GM19239 (cell line): Measurements from ENCODE around the gene EFHD1.
"Not testable (repeated sequence)": the region's sequence is repeated elsewhere in the genome, so short reads cannot be mapped to it uniquely, and the experiment has no call there.

Experiments
- DNase-seq: peaks from one replicate; pipeline ENCODE4 v3.0.0; 2011; ENCODE audit warnings: low spot score; ENCODE audit not compliant: insufficient read length
- FAIRE-seq: peaks from 2 replicates; lab custom pipeline; 2011; peaks lifted over from hg19 to GRCh38; lab: Jason Lieb, UNC

The EFHD1 gene

DNA sequence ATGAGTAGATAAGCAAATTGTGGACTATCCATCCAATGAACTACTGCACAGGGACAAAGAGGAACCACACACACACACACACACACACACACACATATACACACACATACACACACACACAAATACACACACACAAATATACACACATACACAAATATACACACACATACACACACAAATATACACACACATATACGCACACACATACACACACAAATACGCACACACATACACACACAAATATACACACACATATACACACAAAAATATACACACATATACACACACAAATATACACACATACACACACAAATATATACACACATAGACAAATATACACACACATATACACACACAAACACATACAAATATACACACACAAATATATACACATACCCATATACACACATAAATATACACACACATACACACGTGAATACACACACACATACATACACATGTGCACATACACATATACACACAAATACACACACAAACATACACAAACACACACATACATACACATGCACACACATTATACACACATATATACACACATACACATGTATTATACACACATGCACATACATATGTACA, 19.8 kb upstream of the EFHD1 start:
- DNase-seq (no peak), FAIRE-seq (no peak)

DNA sequence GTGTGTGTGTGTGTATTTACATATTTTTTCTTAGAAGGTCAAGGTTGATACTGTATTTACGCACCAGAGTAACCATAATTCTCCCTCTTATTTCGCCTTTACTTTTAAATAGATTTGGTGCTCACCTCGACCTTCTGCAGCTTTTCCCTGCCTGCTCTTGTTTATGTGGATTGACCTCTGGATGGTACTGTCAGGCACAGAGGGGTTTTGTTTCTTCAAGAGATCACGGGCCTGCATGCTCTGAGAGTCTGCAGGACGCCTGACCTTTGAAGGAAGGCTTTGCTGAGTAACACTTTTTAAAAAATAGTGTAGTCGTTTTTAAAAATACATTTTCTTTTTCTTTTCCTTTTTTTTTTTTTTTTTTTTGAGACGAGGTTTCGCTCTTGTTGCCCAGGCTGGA, 18.1 kb upstream of the EFHD1 start:
- no peak for DNase-seq
- FAIRE-seq, result no peak

DNA sequence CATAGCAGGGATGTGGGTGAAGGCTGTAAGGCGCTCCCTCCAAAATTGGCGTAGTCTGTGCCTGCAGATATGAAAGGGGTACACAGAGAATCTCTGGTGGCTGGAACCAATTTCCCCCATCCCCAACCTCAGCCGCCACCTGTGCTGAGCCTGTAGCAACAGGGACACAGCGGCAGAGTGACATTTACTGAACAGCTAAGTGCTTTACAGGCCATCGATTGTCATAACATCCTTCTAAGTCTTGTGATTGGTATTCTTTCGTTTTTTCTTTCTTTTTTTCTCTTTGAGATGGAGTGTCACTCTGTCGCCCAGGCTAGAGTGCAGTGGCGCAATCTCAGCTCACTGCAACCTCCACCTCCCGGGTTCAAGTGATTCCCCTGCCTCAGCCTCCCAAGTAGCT, 12.2 kb upstream of the EFHD1 start:
- no peak for FAIRE-seq

DNA sequence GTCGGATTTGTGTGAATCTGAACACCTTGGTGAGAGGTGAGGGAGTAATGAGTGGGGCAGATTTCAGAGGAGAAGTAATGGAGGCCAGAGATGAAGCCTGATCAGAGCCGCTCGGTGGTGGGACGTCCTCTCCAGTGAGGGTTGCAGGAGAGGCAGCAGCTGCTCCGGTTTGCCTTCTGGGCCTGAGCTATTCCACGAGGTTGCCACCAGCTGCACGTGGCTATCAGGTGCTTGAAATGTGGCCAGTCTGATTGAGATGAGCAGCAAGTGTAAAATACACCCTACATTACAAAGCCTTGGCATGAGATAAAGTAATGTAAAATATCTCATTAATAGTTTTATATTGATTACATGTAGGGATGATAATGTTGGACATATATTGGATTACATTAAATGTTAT, 10.8 kb upstream of the EFHD1 start:
- DNase-seq (no peak), FAIRE-seq (no peak)

More for the DNA sequence above, 12.2 kb upstream of the EFHD1 start:
- no peak for DNase-seq

DNA sequence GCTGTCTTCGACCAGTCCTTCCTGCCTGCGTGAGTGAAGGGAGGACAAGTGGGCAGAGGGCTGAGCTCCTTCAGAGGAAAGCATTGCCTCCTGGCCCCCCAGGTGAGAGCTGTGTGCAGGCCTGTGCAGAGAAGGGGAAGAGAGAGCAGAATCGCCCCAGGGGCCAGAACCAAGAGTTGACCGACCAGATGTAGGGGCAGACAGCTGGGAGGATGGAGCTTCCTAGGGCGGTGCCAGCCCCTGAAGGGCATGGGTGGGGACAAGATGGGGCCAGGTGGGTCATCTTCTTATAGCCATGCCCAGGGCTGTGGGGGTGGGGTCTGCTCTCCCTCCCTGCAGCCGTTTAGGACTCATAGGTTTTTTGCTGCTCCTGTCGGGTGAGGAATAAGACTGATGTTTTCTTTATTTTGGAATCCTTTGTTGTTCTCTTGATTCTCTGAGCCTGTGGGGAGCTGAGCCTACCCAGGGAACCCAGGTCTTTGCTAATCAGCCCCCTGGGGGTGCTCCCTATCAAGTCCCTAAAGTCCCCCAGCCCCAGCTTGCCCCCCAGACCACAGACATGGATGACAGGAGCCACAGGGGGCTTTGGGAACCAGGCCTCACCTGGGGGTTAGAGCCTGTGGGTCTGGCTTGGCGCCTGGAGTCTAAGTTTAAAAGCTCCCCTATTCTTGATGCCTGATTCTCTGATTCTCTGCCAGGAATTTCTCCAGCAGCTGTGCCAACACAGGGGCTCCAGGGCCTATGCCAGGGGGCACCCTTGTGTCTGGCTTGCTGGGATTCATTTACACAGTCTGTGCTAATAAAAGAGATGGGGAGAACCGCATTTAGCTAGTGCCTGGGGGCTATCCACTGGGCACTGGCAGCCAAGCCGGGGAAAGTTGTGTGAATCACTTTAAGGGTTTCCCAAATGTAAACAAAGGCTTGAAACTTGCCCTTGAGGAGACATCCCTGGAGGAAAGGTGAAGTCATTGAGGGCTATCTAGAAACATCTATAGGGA, 9.3 kb upstream of the EFHD1 start:
- FAIRE-seq (no peak), DNase-seq (no peak)

DNA sequence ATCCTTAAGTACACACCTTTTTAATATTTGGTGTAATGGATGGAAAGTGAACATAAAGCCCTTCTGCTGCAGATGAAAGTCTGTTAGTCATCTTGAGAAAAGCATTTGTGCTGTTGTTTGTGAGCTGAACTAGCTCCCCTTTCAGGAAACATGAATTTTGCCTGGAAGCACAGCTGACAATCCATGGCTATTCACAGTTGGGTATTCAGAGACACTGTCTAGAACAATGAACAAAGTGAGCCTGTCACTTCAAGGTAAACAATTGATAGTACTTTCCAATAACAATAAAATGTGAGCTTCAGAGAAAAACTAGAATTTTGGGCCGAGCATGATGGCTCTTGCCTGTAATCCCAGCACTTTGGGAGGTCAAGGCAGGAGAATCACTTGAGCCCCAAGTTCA, 6.8 kb upstream of the EFHD1 start:
- FAIRE-seq (no peak), DNase-seq (no peak)

DNA sequence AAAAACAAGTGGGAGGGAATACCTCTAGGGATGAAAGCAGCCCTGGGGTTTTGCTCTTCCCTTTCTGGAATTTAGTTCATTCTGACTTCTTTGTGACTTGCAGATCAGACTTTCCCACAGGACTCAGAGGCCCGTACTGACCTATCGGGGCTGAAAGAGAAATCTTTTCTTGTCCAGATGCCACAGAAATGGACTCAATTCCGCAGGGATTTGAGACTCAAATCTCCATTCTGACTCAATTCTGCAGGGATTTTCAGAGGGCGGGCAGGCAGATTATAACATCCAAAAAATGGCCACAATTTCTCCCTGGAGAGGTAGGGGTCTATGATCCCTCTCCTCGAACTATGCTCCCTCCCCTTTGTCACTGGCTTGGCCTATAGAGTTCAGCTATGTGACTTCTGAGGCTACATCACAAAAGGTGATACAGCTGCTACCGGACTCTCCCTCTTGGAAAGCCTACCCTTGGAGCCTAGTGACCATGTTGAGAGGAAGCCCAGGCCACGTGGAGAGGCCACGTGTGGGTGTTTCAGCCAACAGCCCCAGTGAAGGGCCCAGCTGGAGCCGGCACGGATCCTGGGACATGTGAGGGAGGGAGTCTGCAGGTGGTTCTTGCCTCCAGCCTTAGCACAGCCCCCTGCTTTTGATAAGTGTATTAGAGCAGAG, 4.8 kb upstream of the EFHD1 start:
- DNase-seq, result no peak
- no peak for FAIRE-seq

DNA sequence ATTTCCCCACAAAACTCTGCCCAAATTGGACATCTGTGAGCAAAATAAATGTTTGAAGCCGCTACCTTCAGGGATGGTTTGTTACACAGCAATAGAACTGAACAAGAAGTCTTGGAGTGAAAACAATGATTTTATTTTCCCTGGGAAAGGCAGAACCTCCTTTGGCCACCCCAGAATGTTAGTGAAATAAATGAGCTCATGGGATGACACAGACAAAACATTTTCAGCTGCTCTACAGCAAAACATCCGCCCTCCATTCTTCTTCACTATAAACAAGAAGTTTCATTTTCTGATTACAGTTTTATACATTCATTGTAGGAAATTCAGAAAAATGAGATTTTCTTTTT, 4.3 kb upstream of the EFHD1 start:
- FAIRE-seq, result no peak
- no peak for DNase-seq

DNA sequence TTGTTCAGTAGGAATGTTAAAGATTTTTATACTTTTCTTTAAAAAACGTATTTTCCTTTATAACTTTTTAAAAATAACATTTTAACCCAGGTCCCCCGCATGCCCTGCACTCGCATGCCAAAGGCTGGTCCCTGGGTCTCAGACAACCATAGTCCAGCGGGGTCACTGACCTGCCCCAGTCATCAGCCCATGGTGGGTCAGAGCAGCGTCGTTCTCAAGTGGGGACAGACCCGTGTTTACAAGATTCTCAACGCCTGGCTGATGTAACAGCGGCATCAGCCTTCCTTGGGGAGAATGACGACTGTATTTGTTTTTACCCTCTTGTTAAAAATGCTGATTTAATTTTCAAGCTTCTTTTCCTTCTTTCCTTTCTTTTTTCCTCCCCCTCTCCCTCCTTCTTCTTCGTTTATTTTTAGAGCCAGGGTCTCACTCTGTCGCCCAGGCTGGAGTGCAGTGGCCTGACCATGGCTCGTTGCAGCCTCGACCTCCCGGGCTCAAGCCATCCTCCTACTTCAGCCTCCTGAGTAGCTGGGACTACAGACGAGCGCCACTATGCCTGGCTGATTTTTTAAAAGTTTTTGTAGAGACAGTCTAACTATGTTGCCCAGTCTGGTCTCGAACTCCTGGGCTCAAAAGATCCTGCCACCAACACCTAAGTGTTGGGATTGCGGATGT, 1.0 kb upstream of the EFHD1 start:
- DNase-seq (no peak), FAIRE-seq (no peak)

DNA sequence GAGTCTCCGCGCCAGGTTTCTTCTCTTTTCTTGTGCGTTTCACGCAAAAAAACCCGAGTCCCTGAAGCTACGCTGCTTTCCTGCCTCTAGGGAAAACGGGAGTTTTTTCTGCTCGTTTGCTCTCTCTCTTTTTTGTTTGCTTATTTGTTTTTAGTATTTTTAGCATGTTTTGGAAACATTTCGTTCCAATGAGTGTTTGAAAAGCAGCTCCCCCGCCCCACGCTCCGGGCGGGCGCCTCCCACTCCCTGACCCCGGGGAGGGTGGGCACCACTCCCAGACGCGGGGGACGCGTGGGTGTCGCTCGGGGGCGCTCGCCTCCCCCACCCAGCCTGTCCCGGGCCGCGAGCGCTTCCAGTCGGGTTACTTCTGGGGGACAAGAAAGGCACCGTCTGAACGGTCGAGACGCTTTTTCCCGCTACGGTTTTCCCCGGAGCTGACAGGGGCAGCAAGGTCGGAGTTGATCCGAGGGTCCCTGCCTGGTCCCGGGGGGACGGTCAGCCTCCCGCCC, 446 bp upstream of the EFHD1 start:
- no peak for FAIRE-seq
- no peak for DNase-seq

DNA sequence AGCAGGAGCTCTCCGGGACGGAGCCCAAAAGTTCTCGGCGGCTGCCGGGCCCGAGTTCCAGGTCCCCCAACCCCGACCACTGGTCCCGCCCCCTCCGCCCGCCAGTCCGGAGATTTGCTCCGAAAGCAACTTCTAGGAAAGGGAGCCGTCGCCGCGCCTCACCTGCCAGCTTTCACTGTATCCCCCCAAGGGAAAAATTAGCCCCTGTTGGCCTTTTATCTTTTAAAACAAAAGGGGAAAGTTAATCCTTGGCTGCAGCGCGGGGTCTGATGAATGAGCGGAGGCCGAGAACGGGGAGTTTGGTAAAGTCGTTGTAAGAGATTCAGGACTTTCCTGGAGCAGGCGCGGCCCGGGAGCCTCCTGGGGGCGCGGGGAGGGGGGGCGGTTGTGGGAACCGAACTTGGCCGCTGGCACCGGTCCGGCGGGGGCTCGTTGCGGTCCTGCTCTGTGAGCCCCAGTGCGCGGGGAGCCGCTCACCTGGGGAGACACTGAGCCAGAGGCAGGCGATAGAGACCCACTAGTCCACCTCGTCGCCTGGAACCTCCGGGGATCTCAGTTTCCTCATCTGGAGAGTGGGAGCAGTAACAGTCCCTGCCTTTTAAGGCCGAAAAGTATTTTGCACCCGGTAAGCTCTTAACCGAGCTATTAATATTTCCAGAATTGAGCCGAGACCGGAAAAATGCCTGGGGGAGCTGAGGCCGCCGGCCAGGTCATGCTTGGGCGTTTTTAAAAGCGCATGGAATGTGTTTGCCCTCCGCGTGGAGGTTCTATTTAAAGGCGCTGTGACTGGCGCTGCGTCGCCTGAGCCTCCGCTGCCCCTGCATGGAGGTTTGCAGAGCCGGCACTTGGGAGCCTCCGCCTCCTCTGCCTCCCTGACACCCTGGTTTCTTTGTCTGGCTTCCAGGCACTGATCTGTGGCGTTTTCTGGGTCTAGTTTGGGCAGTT, 1.1 kb downstream of the EFHD1 start:
- FAIRE-seq, result no peak
- no peak for DNase-seq

DNA sequence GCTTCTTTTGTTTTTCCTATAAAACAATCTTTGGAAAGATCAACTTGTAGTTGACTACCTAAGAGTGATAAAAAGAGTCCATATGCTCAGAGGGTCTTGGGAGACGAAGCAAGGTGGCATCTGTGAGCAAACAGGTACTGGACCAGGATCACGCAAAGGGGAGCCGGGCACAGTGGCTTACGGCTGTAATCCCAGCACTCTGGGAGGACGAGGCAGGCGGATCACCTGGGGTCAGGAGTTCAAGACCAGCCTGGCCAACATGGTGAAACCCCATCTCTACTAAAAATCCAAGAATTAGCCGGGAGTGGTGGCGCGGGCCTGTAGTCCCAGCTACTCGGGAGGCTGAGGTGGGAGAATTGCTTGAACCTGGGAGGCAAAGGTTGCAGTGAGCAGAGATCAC, 2.0 kb downstream of the EFHD1 start:
- not testable (repeated sequence) for FAIRE-seq

DNA sequence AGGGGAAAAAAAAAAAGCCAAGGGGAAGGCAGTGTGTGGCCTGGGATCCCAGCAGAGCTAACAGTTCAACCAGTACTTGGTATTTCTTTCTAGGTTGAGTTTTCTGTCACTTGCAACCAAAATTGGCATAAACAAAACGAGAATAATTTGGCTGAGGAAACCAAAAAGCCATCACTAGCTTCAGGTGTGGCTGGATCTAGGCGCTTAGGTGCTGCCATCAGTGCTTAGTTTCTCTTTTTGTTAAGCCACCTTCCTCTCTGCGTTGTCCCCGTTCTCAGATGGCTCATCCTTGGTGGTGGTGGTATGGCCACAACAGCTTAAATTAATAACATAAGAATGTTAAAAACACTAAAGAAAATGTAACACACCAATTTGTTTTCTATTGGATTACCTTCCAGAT, 2.4 kb downstream of the EFHD1 start:
- FAIRE-seq, result no peak
- DNase-seq, result no peak

More for the DNA sequence above, 2.0 kb downstream of the EFHD1 start:
- not testable (repeated sequence) for DNase-seq

DNA sequence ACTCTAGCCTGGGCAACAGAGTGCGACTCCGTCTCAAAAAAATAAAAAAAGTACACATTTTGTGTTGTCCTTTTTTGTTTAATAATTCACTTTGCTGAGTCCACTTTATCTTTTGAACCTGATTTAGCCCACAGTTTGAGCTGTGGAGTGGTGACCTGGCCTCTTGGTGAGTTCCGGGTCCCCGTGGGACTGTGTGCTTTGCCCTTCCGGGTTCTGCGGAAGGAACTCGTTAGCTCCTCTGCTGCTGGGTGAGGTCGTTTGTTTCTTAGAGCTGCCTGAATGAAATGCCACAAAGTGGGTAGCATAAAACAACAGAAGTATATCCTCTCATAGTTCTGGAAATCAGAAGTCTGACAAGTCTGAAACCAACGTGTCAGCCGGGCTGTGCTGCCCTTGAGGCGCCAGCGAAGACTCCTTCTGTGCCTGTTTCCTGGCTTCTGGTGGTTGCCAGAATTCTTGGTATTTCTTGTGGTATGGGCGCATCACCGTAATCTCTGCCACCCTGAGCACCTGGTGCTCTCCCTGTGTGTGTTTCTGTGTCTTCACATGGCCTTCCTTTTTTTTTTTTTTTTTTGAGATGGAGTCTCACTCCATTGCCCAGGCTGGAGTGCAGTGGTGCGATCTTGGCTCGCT, 3.5 kb downstream of the EFHD1 start:
- no peak for FAIRE-seq
- DNase-seq, result no peak

DNA sequence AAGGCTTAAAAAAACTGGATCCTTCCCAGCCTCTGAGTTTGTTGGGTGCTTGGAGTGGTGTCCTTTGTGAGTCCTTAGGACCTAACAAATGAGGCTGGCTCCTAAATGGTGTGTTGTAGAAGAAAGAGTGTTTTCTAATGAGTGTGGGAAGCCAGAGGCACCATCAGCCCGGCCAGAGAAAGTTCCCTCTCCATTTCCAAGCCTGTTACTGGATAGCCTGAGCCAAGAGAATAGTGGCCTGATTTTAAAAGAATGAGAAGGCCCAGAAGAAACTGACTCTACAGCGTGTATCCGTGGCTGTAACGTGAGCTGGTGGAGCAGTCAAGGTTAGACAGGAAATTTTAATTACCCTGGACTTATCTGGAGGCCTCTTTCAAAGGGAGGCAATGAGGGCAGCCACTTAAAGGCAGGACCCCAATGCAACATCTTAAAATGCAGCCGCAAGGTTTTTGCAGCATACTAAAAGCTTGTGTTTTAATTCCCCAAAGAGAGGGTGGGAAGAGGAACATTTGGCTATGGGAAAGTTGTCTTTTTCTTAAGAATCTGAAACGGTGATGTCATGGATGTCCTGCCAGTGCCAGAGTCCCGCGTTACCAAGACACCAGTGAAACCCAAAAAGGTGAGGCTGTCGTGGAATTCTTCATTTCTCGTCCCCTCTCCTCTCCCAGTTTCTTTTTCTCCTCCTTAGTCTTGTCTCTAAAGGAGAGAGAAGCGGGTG, 4.6 kb downstream of the EFHD1 start:
- no peak for FAIRE-seq

DNA sequence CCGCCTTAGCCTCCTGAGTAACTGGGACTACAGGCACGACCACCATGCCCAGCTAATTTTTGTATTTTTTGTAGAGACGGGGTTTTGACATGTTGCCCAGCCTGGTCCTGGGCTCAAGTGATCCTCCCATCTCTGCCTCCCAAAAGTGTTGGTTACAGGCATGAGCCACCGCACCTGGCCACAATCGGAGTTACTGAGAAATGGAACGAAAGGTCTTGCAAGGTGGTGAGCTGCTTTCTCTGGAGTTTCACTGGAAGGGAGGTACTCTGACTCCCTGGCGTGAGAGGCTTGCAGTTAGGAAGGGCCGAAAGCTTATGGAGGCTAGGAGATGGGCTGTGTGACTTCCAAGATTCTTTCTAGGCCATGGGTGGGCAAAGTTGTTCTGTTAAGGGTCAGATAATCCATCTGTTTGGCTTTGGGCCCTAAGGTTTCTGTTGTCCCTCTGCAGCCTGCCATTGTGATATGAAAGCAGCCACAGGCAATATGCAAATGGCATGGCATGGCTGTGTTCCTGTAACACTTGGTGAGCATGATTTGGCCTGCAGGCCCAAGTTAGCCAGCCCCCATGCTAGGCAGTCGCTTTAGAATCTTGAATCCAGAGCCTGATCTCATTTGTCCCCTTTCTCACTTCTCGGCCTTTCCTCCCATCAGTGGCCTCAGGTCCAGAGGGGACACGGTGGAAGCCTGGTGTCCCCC, 7.9 kb downstream of the EFHD1 start:
- no peak for FAIRE-seq
- DNase-seq, result no peak

More for the DNA sequence above, 4.6 kb downstream of the EFHD1 start:
- no peak for DNase-seq

DNA sequence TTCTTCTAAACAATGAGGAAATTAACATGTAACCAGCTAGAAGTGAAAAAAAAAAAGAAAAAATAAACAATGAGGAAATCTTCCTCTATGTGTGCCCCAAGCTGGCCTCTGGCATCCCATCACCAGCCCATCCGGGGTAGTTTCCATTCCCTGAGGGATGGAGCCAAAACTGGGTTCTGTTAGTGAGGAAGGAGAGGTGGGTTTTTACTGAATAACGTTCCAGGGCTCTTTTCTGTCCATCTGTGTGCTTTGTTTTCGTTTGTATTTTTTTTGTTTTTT, 9.7 kb downstream of the EFHD1 start:
- no peak for DNase-seq
- no peak for FAIRE-seq

DNA sequence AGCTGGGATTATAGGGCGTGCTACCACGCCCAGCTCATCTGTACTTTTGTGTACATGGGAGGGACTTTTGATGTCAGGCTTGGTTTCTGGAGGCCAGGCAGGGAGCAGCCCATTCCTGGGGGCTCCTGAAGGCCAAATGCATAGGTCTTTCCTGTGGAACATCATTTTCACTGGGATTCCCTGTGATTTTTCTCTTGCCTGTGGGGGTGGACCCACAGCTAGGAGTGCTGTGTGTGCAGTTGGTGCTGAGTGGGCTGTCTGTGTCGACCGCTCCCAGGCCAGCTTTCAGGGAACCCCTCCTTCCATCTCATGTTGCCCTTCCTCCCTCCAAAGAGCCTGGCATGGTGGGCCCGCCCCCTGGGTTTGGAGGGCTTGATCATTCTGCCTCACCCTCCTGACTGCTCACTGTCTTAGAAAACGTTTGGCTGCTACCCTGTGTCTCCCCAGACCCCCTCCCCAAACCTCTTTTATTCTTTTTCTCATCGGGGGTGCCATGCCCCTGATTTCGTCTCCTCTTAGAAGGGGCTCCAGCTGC, 10.5 kb downstream of the EFHD1 start:
- DNase-seq (no peak), FAIRE-seq (no peak)
